WTC11 (cell line): ENCODE results near the gene POC1A. TPM values are rescaled to one million over a fixed set of nuclear protein-coding genes. Genes with fewer than 3 reads are reported as not detected.

Experiments used
- ATAC-seq: fragments of 200-7000 bp; cut with Tn5 transposase; 2 replicates; pipeline ENCODE4 v1.10.0; 2021; ENCODE audit warnings: mild to moderate bottlenecking, moderate library complexity
- CTCF ChIA-PET: fragments of 300-600 bp; sonication (Branson Sonifier 250); formaldehyde crosslinking; loops from one replicate; lab custom pipeline; 2021; ENCODE audit warnings: antibody characterized with exemption; lab: Charles Lee
- POLR2A ChIA-PET: fragments of 350-600 bp; sonication (Branson Sonifier 250); formaldehyde crosslinking; loops from one replicate; lab custom pipeline; 2021; ENCODE audit warnings: antibody characterized with exemption; lab: Charles Lee
- DNase-seq: peaks from one replicate; pipeline ENCODE4 v3.0.0; 2021; ENCODE audit warnings: low spot score
- H3K27ac Mint-ChIP-seq: 2 replicates; pipeline ENCODE4 v1.8.0; 2021; ENCODE audit warnings: mixed read lengths
- H3K27me3 Mint-ChIP-seq: 2 replicates; pipeline ENCODE4 v1.8.0; 2021; ENCODE audit warnings: low read depth, mild to moderate bottlenecking, moderate library complexity, mixed read lengths
- H3K36me3 Mint-ChIP-seq: 2 replicates; pipeline ENCODE4 v1.8.0; 2021; ENCODE audit warnings: mixed read lengths
- H3K4me1 Mint-ChIP-seq: 2 replicates; pipeline ENCODE4 v1.8.0; 2022; ENCODE audit warnings: mixed read lengths
- H3K4me3 Mint-ChIP-seq: 2 replicates; pipeline ENCODE4 v1.8.0; 2021; ENCODE audit warnings: mild to moderate bottlenecking, moderate library complexity, mixed read lengths
- H3K9me3 Mint-ChIP-seq: 2 replicates; pipeline ENCODE4 v1.8.0; 2021; ENCODE audit warnings: mixed read lengths
- ATF1 ChIP-seq: sonication (generic); formaldehyde crosslinking; IDR thresholded peaks from 2 replicates; pipeline ENCODE4 v1.8.1; 2023; ENCODE audit warnings: mild to moderate bottlenecking, moderate library complexity, missing genetic modification reagents
- ESRRA ChIP-seq: sonication (generic); formaldehyde crosslinking; IDR thresholded peaks from 2 replicates; pipeline ENCODE4 v1.8.1; 2022; ENCODE audit warnings: mild to moderate bottlenecking, missing genetic modification reagents, borderline replicate concordance
- FOXJ3 ChIP-seq: sonication (generic); formaldehyde crosslinking; IDR thresholded peaks from 2 replicates; pipeline ENCODE4 v1.9.0; 2021; ENCODE audit warnings: missing genetic modification reagents, mild to moderate bottlenecking, borderline replicate concordance
- GRHL2 ChIP-seq: fragments of 250-450 bp; sonication (Bioruptor Pico); IDR thresholded peaks from 2 replicates; pipeline ENCODE4 v1.8.0; 2022; ENCODE audit warnings: mild to moderate bottlenecking, moderate library complexity; ENCODE audit not compliant: insufficient replicate concordance, severe bottlenecking
- IRF2 ChIP-seq: sonication (generic); formaldehyde crosslinking; IDR thresholded peaks from 2 replicates; pipeline ENCODE4 v1.8.0; 2022; ENCODE audit warnings: low read depth, missing genetic modification reagents, borderline replicate concordance
- MYBL2 ChIP-seq: sonication (generic); formaldehyde crosslinking; IDR thresholded peaks from 2 replicates; pipeline ENCODE4 v1.8.1; 2023; ENCODE audit warnings: mild to moderate bottlenecking, moderate library complexity, missing genetic modification reagents
- NFATC4 ChIP-seq: fragments of 250-450 bp; sonication (Bioruptor Pico); IDR thresholded peaks from 2 replicates; pipeline ENCODE4 v1.9.0; 2021; ENCODE audit warnings: mild to moderate bottlenecking
- NFE2L1 ChIP-seq: sonication (generic); formaldehyde crosslinking; IDR thresholded peaks from 2 replicates; pipeline ENCODE4 v1.8.1; 2023; ENCODE audit warnings: missing genetic modification reagents
- NFYB ChIP-seq: sonication (generic); formaldehyde crosslinking; conservative IDR thresholded peaks from 2 replicates; pipeline ENCODE4 v1.8.0; 2022; ENCODE audit warnings: low read depth, missing genetic modification reagents
- NR1H2 ChIP-seq: sonication (generic); formaldehyde crosslinking; IDR thresholded peaks from 2 replicates; pipeline ENCODE4 v1.9.0; 2021; ENCODE audit warnings: mild to moderate bottlenecking, moderate library complexity, missing genetic modification reagents
- PRRX2 ChIP-seq: fragments of 250-450 bp; sonication (Bioruptor Pico); IDR thresholded peaks from 2 replicates; pipeline ENCODE4 v1.8.0; 2021; ENCODE audit warnings: mild to moderate bottlenecking
- RORB ChIP-seq: fragments of 250-450 bp; sonication (Bioruptor Pico); IDR thresholded peaks from 2 replicates; pipeline ENCODE4 v1.9.0; 2021; ENCODE audit warnings: mild to moderate bottlenecking
- SP1 ChIP-seq: sonication (generic); formaldehyde crosslinking; conservative IDR thresholded peaks from 2 replicates; pipeline ENCODE4 v1.8.1; 2022; ENCODE audit warnings: missing genetic modification reagents
- TEAD4 ChIP-seq: sonication (generic); formaldehyde crosslinking; IDR thresholded peaks from 2 replicates; pipeline ENCODE4 v1.8.0; 2022; ENCODE audit warnings: mild to moderate bottlenecking, missing genetic modification reagents
- ZNF138 ChIP-seq: sonication (generic); formaldehyde crosslinking; conservative IDR thresholded peaks from 2 replicates; pipeline ENCODE4 v1.8.1; 2022; ENCODE audit warnings: mild to moderate bottlenecking, moderate library complexity, missing genetic modification reagents
- ZNF263 ChIP-seq: sonication (generic); formaldehyde crosslinking; IDR thresholded peaks from 2 replicates; pipeline ENCODE4 v1.8.1; 2022; ENCODE audit warnings: low read depth, mild to moderate bottlenecking, moderate library complexity, missing genetic modification reagents
- ZNF416 ChIP-seq: fragments of 250-450 bp; sonication (Bioruptor Pico); IDR thresholded peaks from 2 replicates; pipeline ENCODE4 v1.9.0; 2021; ENCODE audit warnings: mild to moderate bottlenecking, inconsistent platforms
- total RNA-seq: library from RNA; stranded (reverse); gene quantifications from 3 replicates; pipeline ENCODE4 v1.2.3, GENCODE V29; 2021
- TF ChIP-seq, protein P1 (sequence below): sonication (generic); formaldehyde crosslinking; IDR thresholded peaks from 2 replicates; pipeline ENCODE4 v1.8.1; 2023; ENCODE audit warnings: mild to moderate bottlenecking, missing genetic modification reagents, moderate library complexity
- TF ChIP-seq, protein P2 (sequence below): sonication (generic); formaldehyde crosslinking; IDR thresholded peaks from 2 replicates; pipeline ENCODE4 v1.8.0; 2022; ENCODE audit warnings: mild to moderate bottlenecking, missing genetic modification reagents
- TF ChIP-seq, protein P3 (sequence below): fragments of 250-450 bp; sonication (Bioruptor Pico); conservative IDR thresholded peaks from 2 replicates; pipeline ENCODE4 v1.9.0; 2021; ENCODE audit warnings: mild to moderate bottlenecking
- TF ChIP-seq, protein P4 (sequence below): sonication (generic); formaldehyde crosslinking; IDR thresholded peaks from 2 replicates; pipeline ENCODE4 v1.8.0; 2022; ENCODE audit warnings: mild to moderate bottlenecking, missing genetic modification reagents

The POC1A gene
- total RNA-seq, 1 experiment from 2014 or later: 31.3 TPM

GRCh38 chr3:52119099-52119498, 35.1 kb downstream of the POC1A start (continued):
- TF ChIP-seq, protein P1, sequence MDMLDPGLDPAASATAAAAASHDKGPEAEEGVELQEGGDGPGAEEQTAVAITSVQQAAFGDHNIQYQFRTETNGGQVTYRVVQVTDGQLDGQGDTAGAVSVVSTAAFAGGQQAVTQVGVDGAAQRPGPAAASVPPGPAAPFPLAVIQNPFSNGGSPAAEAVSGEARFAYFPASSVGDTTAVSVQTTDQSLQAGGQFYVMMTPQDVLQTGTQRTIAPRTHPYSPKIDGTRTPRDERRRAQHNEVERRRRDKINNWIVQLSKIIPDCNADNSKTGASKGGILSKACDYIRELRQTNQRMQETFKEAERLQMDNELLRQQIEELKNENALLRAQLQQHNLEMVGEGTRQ (CRISPR knock-in tag): no peak
- TF ChIP-seq MYBL2 (CRISPR knock-in tag) (no peak), FOXJ3 (CRISPR knock-in tag) (no peak), SP1 (no peak)

- POLR2A ChIA-PET: interaction anchor here (0.9 kb wide), 1 partner anchor 36 kb away, joined by 3 read pairs; the partner anchor contains the start of gene POC1A
- H3K27ac Mint-ChIP-seq: no peak overlapping the region
Measured at GRCh38 chr3:52118156-52118875, 35.9 kb downstream of the POC1A start.

DNA sequence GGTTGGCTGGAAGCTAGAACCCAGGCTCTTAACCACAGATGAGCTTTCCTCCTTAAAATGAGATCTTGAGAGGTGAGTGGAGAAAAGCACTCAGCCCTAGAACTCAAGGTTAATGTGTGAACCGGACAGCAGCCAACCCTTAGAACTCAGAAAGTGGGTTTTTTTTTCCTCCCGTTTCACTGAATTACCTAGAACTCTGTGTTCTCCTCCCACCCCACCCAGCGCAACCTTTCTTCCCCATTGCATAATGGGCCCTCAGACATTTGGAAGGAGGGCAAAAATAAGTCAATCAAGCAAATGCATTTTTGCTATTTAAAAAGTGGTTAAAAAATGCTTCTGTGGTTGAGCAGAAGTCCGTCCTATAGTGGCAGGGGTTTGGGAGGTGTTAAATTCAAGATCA, 36.7 kb downstream of the POC1A start:
- POLR2A ChIA-PET: interaction anchor here (0.9 kb wide), 1 partner anchor 37 kb away, joined by 3 read pairs; the partner anchor contains the start of gene POC1A
- TF ChIP-seq ZNF416 (CRISPR knock-in tag) (no peak), ESRRA (no peak), NFE2L1 (CRISPR knock-in tag) (no peak), NFYB (no peak), ZNF263 (CRISPR knock-in tag) (no peak), PRRX2 (CRISPR knock-in tag) (no peak), NR1H2 (CRISPR knock-in tag) (no peak), ZNF138 (no peak), GRHL2 (no peak), NFATC4 (CRISPR knock-in tag) (no peak)
- TF ChIP-seq, protein P2, sequence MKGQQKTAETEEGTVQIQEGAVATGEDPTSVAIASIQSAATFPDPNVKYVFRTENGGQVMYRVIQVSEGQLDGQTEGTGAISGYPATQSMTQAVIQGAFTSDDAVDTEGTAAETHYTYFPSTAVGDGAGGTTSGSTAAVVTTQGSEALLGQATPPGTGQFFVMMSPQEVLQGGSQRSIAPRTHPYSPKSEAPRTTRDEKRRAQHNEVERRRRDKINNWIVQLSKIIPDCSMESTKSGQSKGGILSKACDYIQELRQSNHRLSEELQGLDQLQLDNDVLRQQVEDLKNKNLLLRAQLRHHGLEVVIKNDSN (CRISPR knock-in tag): no peak
- Mint-ChIP-seq H3K4me1 (no peaks in the 10 kb centered on the region), H3K27ac (no peak overlapping the region), H3K4me3 (no peak overlapping the region), H3K36me3 (peaks cover 37% of the 10 kb centered on the region), H3K9me3 (no peaks in the 10 kb centered on the region), H3K27me3 (no peaks in the 10 kb centered on the region)
- ATAC-seq (no peak), DNase-seq (no peak)
- CTCF ChIA-PET: interaction anchor here (0.8 to 1.1 kb wide), 3 partner anchors 18 to 113 kb away, joined by 3 to 4 read pairs (median 4); no protein-coding TSS in a partner anchor

More at GRCh38 chr3:52118156-52118875, 35.9 kb downstream of the POC1A start:
- TF ChIP-seq, protein P3, sequence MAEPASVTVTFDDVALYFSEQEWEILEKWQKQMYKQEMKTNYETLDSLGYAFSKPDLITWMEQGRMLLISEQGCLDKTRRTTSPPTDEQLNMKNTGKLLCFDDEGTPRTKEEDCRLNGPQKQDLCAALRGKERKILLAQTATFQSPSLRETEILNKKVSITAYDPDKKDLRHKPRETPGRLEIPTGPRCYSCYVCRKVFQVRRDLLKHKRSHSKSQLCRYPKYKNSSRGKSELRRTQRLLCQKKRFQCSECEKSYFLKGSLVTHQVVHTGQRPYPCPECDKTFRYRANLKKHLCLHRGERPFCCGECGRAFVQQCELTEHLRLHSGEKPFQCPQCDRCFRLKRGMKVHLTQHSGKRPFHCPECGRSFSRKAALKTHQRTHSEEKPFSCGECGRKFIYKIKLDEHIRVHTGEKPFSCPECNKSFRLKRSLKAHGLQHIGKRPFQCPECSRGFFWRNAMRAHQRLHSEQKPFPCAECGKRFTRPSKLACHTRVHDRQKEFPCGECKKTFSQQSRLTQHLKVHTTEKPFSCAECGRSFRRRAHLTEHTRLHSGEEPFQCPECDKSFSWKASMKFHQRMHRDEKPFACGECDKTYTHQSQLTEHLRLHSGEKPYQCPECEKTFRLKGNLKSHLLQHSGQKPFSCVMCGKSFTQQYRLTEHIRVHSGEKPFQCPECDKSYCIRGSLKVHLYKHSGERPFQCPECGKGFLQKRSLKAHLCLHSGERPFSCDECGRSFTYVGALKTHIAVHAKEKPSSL (CRISPR knock-in tag): no peak
- no peak for TF ChIP-seq FOXJ3 (CRISPR knock-in tag)
- TF ChIP-seq IRF2 (CRISPR knock-in tag): no peak
- TF ChIP-seq, protein P4, sequence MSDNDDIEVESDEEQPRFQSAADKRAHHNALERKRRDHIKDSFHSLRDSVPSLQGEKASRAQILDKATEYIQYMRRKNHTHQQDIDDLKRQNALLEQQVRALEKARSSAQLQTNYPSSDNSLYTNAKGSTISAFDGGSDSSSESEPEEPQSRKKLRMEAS (CRISPR knock-in tag): no peak
- TF ChIP-seq TEAD4 (CRISPR knock-in tag): no peak
- no peak for TF ChIP-seq ATF1 (CRISPR knock-in tag)
- no peak for TF ChIP-seq RORB (CRISPR knock-in tag)
- Mint-ChIP-seq H3K36me3 (peaks cover 36% of the 10 kb centered on the region), H3K4me1 (no peaks in the 10 kb centered on the region), H3K9me3 (no peaks in the 10 kb centered on the region), H3K4me3 (no peak overlapping the region), H3K27me3 (no peaks in the 10 kb centered on the region)
- CTCF ChIA-PET: interaction anchor here (0.7 to 2.8 kb wide), 3 partner anchors 62 to 137 kb away, joined by 4 to 10 read pairs (median 5); partner anchors contain the start of gene DUSP7
- ATAC-seq (no peak), DNase-seq (no peak)
